Measurements from ENCODE around the gene TIMM10.
A peak's percentile ranks its signal among the peaks of the same experiment; 100 is the strongest.

TIMM10 gene

GRCh38 chr11:57504511-57504910 lies 26.0 kb downstream of the TIMM10 start:
- no peak for DNase-seq (ENCODE audit: extremely low read depth in 1 of 2, low read depth in 1 of 2)

GRCh38 chr11:57502870-57503269 lies 27.7 kb downstream of the TIMM10 start:
- DNase-seq (ENCODE audit: extremely low read depth in 1 of 2, low read depth in 1 of 2): no peak

GRCh38 chr11:57502376-57502775 lies 28.2 kb downstream of the TIMM10 start:
- DNase-seq (ENCODE audit: extremely low read depth in 1 of 2, low read depth in 1 of 2): no peak

GRCh38 chr11:57501953-57502352 lies 28.6 kb downstream of the TIMM10 start:
- no peak for DNase-seq (ENCODE audit: extremely low read depth in 1 of 2, low read depth in 1 of 2)

- no peak for DNase-seq (ENCODE audit: extremely low read depth in 1 of 2, low read depth in 1 of 2)
These were observed 29.6 kb downstream of the TIMM10 start for GRCh38 chr11:57500926-57501325.

- DNase-seq (ENCODE audit: extremely low read depth in 1 of 2, low read depth in 1 of 2): no peak
These were observed 30.0 kb downstream of the TIMM10 start for GRCh38 chr11:57500515-57500914.

GRCh38 chr11:57499983-57500461 lies 30.5 kb downstream of the TIMM10 start:
- no peak for DNase-seq (ENCODE audit: extremely low read depth in 1 of 2, low read depth in 1 of 2)

GRCh38 chr11:57499413-57499982 lies 31.1 kb downstream of the TIMM10 start:
- no peak for DNase-seq (ENCODE audit: extremely low read depth in 1 of 2, low read depth in 1 of 2)

GRCh38 chr11:57498540-57498939 lies 32.0 kb downstream of the TIMM10 start:
- DNase-seq (ENCODE audit: extremely low read depth in 1 of 2, low read depth in 1 of 2): no peak

GRCh38 chr11:57497303-57498247 lies 33.0 kb downstream of the TIMM10 start:
- DNase-seq (ENCODE audit: extremely low read depth in 1 of 2, low read depth in 1 of 2): no peak

GRCh38 chr11:57496109-57496820 lies 34.3 kb downstream of the TIMM10 start:
- DNase-seq (ENCODE audit: extremely low read depth in 1 of 2, low read depth in 1 of 2): no peak

- DNase-seq (ENCODE audit: extremely low read depth in 1 of 2, low read depth in 1 of 2): peak; percentile 53 to 67
These were observed 36.7 kb downstream of the TIMM10 start for GRCh38 chr11:57493507-57494503.

GRCh38 chr11:57491371-57492061 lies 39.0 kb downstream of the TIMM10 start:
- no peak for DNase-seq (ENCODE audit: extremely low read depth in 1 of 2, low read depth in 1 of 2)

GRCh38 chr11:57490456-57491248 lies 39.9 kb downstream of the TIMM10 start:
- DNase-seq (ENCODE audit: extremely low read depth in 1 of 2, low read depth in 1 of 2): no peak

- no peak for DNase-seq (ENCODE audit: extremely low read depth in 1 of 2, low read depth in 1 of 2)
These were observed 42.5 kb downstream of the TIMM10 start for GRCh38 chr11:57487920-57488659.

- no peak for DNase-seq (ENCODE audit: extremely low read depth in 1 of 2, low read depth in 1 of 2)
These were observed 43.4 kb downstream of the TIMM10 start for GRCh38 chr11:57487021-57487778.

GRCh38 chr11:57485217-57485990 lies 45.1 kb downstream of the TIMM10 start:
- no peak for DNase-seq (ENCODE audit: extremely low read depth in 1 of 2, low read depth in 1 of 2)

Data from activated CD8-positive, alpha-beta memory T cell treated with anti-CD3 and anti-CD28 coated beads for 1 hour (primary cell).